Colonic mucosa (tissue), 4 donors: ENCODE results near the gene RGMA. TPM values are rescaled to one million over a fixed set of nuclear protein-coding genes. Genes with fewer than 3 reads are reported as not detected.
"Not testable (repeated sequence)": the region's sequence is repeated elsewhere in the genome, so short reads cannot be mapped to it uniquely, and the experiment has no call there.

ENCODE experiments used
- DNase-seq: peaks from one replicate; pipeline ENCODE4 v3.0.0-alpha.2; 2020
- H3K27ac ChIP-seq: fragments of 200-600 bp; one replicate; pipeline ENCODE4 v1.8.0; 2021
- H3K27me3 ChIP-seq: fragments of 200-600 bp; one replicate; pipeline ENCODE4 v1.8.0; 2021
- H3K36me3 ChIP-seq: fragments of 200-600 bp; one replicate; pipeline ENCODE4 v1.8.0; 2021
- H3K4me1 ChIP-seq: fragments of 200-600 bp; one replicate; pipeline ENCODE4 v1.8.0; 2021; ENCODE audit warnings: mild to moderate bottlenecking
- H3K4me3 ChIP-seq: fragments of 200-600 bp; one replicate; pipeline ENCODE4 v1.8.0; 2021
- H3K9ac ChIP-seq, 2 donors: one replicate each; pipeline ENCODE4 v1.7.0; 2013; ENCODE audit warnings: control low read depth in 2 of 2, low read depth in 2 of 2, low read length in 2 of 2
- H3K9me3 ChIP-seq: fragments of 200-600 bp; one replicate; pipeline ENCODE4 v1.8.0; 2021
- intact Hi-C: fragments of 100-400 bp; cut with DNase I; formaldehyde crosslinking; loops from one replicate; pipeline ENCODE4 v1.14.1; 2022
- total RNA-seq, 2 donors: library from RNA; stranded (reverse); fragmentation: NEBNext Ultra II Directional in 1 of 2; extraction: Animal tissue kit (Norgen Biotek cat#: 25700) in 1 of 2; gene quantifications; one replicate each; pipeline ENCODE4 v1.2.1, GENCODE V29; 2021
- TF ChIP-seq, protein P1 (sequence below): fragments of 200-600 bp; IDR thresholded peaks from one replicate; pipeline ENCODE4 v1.8.0; 2022; ENCODE audit warnings: antibody characterized with exemption, mild to moderate bottlenecking
- donor health status: healthy.
- donor health status: DM: no; HTN: no; CAD: no.
- donor health status: DM: no; HTN: no; CAD: no.

The RGMA gene
- total RNA-seq, 2 donors from 2014 or later: 4.2 to 12.4 TPM

- Histone ChIP-seq H3K27me3 (no peaks in the 10 kb centered on the region), H3K9me3 (no peaks in the 10 kb centered on the region), H3K4me3 (no peak overlapping the region), H3K4me1 (no peaks in the 10 kb centered on the region), H3K27ac (no peak overlapping the region), H3K36me3 (no peaks in the 10 kb centered on the region), H3K9ac (no peak overlapping the region)
- intact Hi-C loops: loop anchor here (5.0 to 10.0 kb wide), 2 partner anchors 940 to 1083 kb away; no protein-coding TSS in a partner anchor
- TF ChIP-seq, protein P1, sequence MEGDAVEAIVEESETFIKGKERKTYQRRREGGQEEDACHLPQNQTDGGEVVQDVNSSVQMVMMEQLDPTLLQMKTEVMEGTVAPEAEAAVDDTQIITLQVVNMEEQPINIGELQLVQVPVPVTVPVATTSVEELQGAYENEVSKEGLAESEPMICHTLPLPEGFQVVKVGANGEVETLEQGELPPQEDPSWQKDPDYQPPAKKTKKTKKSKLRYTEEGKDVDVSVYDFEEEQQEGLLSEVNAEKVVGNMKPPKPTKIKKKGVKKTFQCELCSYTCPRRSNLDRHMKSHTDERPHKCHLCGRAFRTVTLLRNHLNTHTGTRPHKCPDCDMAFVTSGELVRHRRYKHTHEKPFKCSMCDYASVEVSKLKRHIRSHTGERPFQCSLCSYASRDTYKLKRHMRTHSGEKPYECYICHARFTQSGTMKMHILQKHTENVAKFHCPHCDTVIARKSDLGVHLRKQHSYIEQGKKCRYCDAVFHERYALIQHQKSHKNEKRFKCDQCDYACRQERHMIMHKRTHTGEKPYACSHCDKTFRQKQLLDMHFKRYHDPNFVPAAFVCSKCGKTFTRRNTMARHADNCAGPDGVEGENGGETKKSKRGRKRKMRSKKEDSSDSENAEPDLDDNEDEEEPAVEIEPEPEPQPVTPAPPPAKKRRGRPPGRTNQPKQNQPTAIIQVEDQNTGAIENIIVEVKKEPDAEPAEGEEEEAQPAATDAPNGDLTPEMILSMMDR: no peak
- no peak for DNase-seq
These were observed 54.5 kb downstream of the RGMA start for GRCh38 chr15:93034512-93034911.

DNA sequence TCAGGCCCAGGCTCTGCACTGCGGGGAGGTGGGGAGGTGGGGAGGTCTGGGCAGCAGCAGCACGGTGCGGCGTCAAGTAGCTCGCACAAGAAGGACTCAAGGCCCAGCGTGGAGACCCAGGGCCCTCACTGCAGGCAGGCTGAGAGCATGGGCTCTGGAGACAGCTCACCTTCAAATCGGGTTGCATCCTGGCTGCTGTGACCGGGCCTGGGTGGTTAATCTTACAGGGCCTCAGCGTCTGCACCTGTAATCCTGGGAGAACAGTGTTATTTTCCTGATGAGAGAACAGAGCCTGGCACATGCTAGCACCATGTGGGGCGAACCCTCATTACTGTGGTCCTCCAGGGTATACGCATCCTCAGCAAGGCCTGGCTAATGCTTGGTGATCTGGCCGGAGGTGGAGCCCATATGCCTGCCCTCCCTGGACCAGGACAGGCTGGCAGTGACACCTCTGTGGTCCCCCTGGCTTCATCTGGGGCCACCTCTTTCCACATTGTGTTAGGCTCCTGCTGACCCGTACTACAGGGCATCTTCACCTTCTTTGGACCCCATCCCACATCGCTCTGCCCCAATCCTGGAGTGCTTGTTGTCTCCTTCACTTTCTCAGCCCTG is 55.5 kb downstream of the RGMA start:
- intact Hi-C loops: loop anchor here (5.0 to 10.0 kb wide), 2 partner anchors 941 to 1084 kb away; no protein-coding TSS in a partner anchor
- Histone ChIP-seq H3K9me3 (no peaks in the 10 kb centered on the region), H3K4me3 (no peak overlapping the region), H3K27me3 (no peaks in the 10 kb centered on the region), H3K9ac (no peak overlapping the region), H3K4me1 (peaks cover 7% of the 10 kb centered on the region), H3K36me3 (no peaks in the 10 kb centered on the region), H3K27ac (no peak overlapping the region)
- DNase-seq: no peak
- TF ChIP-seq, protein P1: no peak

DNA sequence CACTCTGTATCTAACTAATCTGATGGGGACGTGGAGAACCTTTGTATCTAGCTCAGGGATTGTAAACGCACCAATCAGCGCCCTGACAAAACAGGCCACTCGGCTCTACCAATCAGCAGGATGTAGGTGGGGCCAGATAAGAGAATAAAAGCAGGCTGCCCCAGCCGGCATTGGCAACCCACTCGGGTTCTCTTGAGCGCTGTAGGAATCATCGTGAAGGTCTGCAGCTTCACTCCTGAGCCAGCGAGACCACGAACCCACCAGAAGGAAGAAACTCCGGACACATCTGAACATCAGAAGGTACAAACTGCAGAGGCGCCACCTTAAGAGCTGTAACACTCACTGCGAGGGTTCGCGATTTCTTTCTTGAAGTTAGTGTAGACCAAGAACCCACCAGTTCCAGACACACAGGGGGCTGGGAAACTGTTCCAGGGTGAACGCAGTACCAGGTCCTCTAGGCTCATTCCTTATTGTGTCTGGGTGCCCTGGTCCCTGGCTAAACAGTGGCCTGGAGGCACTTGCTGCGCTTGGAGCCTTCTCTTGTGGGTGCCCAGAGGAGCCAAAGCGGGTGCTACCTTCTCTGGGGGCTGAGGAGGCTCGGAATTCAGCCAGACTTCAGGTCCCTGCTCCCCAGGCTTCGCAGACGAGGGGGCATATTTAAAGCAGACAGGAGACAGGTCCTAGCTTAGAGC is 56.4 kb downstream of the RGMA start:
- H3K36me3 ChIP-seq, H3K4me1 ChIP-seq, H3K4me3 ChIP-seq, H3K9ac ChIP-seq, DNase-seq, H3K27me3 ChIP-seq, H3K9me3 ChIP-seq, H3K27ac ChIP-seq: not testable (repeated sequence)
- intact Hi-C loops: loop anchor here (5.0 to 10.0 kb wide), 2 partner anchors 942 to 1085 kb away; no protein-coding TSS in a partner anchor

DNA sequence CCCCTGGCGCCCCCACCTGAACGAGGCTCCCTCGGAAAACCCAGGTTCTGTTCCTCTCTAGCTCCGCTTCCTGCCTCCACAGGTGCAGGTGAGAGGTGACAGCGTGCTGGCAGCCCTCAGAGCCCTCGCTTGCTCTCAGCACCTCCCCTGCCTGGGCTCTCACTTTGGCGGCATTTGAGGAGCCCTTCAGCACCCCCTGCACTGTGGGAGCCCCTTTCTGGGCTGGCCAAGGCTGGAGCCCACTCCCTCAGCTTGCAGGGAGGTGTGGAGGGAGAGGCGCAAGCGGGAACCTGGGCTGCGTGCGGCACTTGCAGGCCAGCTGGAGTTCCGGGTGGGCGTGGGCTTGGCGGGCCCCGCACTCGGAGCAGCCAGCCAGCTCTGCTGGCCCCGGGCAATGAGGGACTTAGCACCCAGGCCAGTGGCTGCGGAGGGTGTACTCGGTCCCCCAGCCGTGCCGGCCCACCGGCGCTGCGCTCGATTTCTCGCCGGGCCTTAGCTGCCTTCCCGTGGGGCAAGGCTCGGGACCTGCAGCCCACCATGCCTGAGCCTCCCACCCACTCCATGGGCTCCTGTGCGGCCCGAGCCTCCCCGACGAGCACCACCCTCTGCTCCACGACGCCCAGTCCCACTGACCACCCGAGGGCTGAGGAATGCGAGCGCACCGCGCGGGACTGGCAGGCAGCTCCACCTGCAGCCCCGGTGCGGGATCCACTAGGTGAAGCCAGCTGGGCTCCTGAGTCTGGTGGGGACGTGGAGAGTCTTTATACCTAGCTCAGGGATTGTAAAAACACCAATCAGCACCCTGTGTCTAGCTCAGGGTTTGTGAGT is 57.2 kb downstream of the RGMA start:
- not testable (repeated sequence) for H3K4me3 ChIP-seq, H3K4me1 ChIP-seq, H3K36me3 ChIP-seq, H3K9me3 ChIP-seq, H3K27ac ChIP-seq, H3K9ac ChIP-seq, DNase-seq, H3K27me3 ChIP-seq
- intact Hi-C loops: loop anchor here (5.0 to 10.0 kb wide), 2 partner anchors 943 to 1086 kb away; no protein-coding TSS in a partner anchor

DNA sequence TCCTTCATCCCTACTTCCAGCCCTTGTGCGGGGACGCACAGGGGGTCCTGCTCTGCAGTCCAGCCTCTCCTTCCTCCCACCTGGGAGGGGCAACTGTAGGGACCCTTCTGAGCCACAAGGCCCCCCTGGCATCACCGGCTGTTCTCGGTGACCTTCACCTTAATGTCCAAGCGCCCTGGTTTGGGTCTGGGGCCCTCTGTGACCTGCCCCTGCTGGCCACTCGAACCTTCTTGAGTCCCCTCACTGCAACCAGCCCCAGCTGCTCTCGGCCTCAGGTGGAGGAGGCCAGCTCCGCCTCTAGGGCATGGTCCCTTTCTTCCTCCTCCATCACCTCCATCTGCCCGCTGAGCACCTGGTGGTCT is 57.9 kb downstream of the RGMA start:
- intact Hi-C loops: loop anchor here (5.0 to 10.0 kb wide), 2 partner anchors 944 to 1086 kb away; no protein-coding TSS in a partner anchor
- TF ChIP-seq, protein P1: no peak
- H3K4me3 ChIP-seq: no peak overlapping the region
- DNase-seq: no peak
- no peak overlapping the region for H3K27ac ChIP-seq
- no peaks in the 10 kb centered on the region for H3K27me3 ChIP-seq
- no peaks in the 10 kb centered on the region for H3K9me3 ChIP-seq
- peaks cover 7% of the 10 kb centered on the region for H3K4me1 ChIP-seq
- no peak overlapping the region for H3K9ac ChIP-seq
- H3K36me3 ChIP-seq: no peaks in the 10 kb centered on the region

DNA sequence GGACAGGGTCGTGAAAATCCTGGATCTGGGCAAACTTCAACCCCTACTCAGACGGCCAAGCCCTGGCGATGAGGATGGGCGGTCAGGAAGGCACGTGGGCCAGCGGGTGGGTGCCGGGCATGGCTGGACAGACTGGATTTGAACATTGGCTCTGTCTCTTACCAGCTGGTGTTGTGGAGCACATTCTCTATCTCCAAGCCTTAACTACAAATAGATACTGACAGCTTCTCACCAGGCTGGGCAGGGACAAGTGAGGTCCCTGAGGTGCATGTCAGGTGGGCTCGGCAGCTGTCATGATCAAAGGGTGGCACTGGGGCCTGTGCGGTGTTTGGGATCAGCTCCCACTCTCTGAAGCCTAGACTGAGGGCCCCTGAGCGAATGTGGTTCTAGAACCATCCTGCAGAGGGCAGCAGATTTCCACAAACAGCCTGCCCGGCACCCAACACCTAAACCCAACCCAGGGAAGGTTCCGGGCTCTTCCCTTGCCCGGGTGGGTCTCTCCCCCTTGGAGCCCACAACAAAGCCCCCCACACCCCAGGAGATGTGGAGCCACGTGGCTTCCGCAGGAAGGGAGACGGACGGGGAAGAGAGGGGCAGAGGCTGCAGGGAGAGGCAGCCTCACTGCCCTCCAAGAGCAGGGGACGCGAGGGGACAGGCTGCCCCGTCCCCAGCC is 58.4 kb downstream of the RGMA start:
- intact Hi-C loops: loop anchor here (5.0 to 10.0 kb wide), 2 partner anchors 944 to 1087 kb away; no protein-coding TSS in a partner anchor
- no peak overlapping the region for H3K9ac ChIP-seq
- H3K4me3 ChIP-seq: no peak overlapping the region
- no peaks in the 10 kb centered on the region for H3K9me3 ChIP-seq
- no peaks in the 10 kb centered on the region for H3K27me3 ChIP-seq
- TF ChIP-seq, protein P1: peak; percentile 82
- no peaks in the 10 kb centered on the region for H3K36me3 ChIP-seq
- peak overlapping the region; percentile 70 for H3K27ac ChIP-seq
- H3K4me1 ChIP-seq: peaks cover 7% of the 10 kb centered on the region
- DNase-seq: peak; percentile 73
